H1 (cell line): Measurements from ENCODE around the gene FAM216A. TPM values are rescaled to one million over a fixed set of nuclear protein-coding genes. Genes with fewer than 3 reads are reported as not detected.

Experiments
- CTCF ChIA-PET: fragments of 300-600 bp; sonication (Branson Sonifier 250); formaldehyde crosslinking; loops from one replicate; lab custom pipeline; 2021; ENCODE audit not compliant: partially characterized antibody; lab: Charles Lee
- POLR2A ChIA-PET: fragments of 300-600 bp; sonication (Branson Sonifier 250); formaldehyde crosslinking; loops from one replicate; lab custom pipeline; 2021; ENCODE audit warnings: inconsistent platforms; ENCODE audit not compliant: partially characterized antibody; lab: Charles Lee
- DNase-seq, 2 experiments: peaks; one replicate each; pipeline versions ENCODE4 v3.0.0 to v3.0.0-alpha.2; 2010 to 2022; ENCODE audit warnings: low spot score in 2 of 2, low read depth in 1 of 2, mixed read lengths in 1 of 2
- FAIRE-seq: peaks from 2 replicates; lab custom pipeline; 2011; peaks lifted over from hg19 to GRCh38; lab: Jason Lieb, UNC
- H2AFZ ChIP-seq: 2 replicates; pipeline ENCODE4 v1.8.1; 2012; ENCODE audit warnings: low read length, inconsistent platforms
- H2AK5ac ChIP-seq: 2 replicates; pipeline ENCODE4 v1.6.1; 2013; ENCODE audit warnings: low read depth, low read length
- H2BK120ac ChIP-seq: replicated peaks from 2 replicates; pipeline ENCODE3; 2013; ENCODE audit warnings: low read depth, low read length, inconsistent platforms
- H2BK12ac ChIP-seq: 2 replicates; pipeline ENCODE4 v1.6.1; 2013; ENCODE audit warnings: low read depth, low read length
- H2BK15ac ChIP-seq: 2 replicates; pipeline ENCODE4 v1.6.1; 2013; ENCODE audit warnings: low read length
- H2BK20ac ChIP-seq: 2 replicates; pipeline ENCODE4 v1.6.1; 2013; ENCODE audit warnings: low read length
- H2BK5ac ChIP-seq: 2 replicates; pipeline ENCODE4 v1.6.1; 2013; ENCODE audit warnings: low read depth, low read length
- H3K14ac ChIP-seq: 2 replicates; pipeline ENCODE4 v1.6.1; 2013; ENCODE audit warnings: inconsistent platforms; ENCODE audit not compliant: insufficient read length
- H3K18ac ChIP-seq: 2 replicates; pipeline ENCODE4 v1.6.1; 2013; ENCODE audit warnings: low read length; ENCODE audit errors: extremely low read depth
- H3K23ac ChIP-seq: 2 replicates; pipeline ENCODE4 v1.6.1; 2013; ENCODE audit warnings: inconsistent platforms; ENCODE audit not compliant: insufficient read length
- H3K23me2 ChIP-seq: 2 replicates; pipeline ENCODE4 v1.6.1; 2013; ENCODE audit warnings: low read depth, low read length
- H3K27ac ChIP-seq: 2 replicates; pipeline ENCODE4 v1.6.1; 2011; ENCODE audit warnings: low read depth, low read length, inconsistent platforms
- H3K27me3 ChIP-seq, 4 experiments: replicated peaks in 1 of 4; 1 replicate in 1 of 4; 2 replicates in 3 of 4; pipeline versions ENCODE4 v1.6.1 to v1.8.1; 2011 to 2013; ENCODE audit warnings: low read length in 3 of 4, mild to moderate bottlenecking in 3 of 4, inconsistent platforms in 2 of 4, mixed read lengths in 2 of 4, moderate library complexity in 1 of 4; ENCODE audit not compliant: control insufficient read depth in 3 of 4, insufficient read depth in 3 of 4; ENCODE audit errors: extremely low read depth in 1 of 4
- H3K36me3 ChIP-seq, 4 experiments: 2 replicates each; pipeline versions ENCODE4 v1.6.1 to v1.8.1; 2011 to 2013; ENCODE audit warnings: mild to moderate bottlenecking in 4 of 4, low read length in 3 of 4, moderate library complexity in 2 of 4, control low read depth in 1 of 4, inconsistent platforms in 1 of 4; ENCODE audit not compliant: insufficient read depth in 4 of 4, control insufficient read depth in 2 of 4
- H3K4ac ChIP-seq: replicated peaks from 2 replicates; pipeline ENCODE3; 2013; ENCODE audit warnings: low read length, low read depth, mixed read lengths, inconsistent platforms; ENCODE audit not compliant: insufficient read length
- H3K4me1 ChIP-seq, 4 experiments: replicated peaks in 1 of 4; 1 replicate in 1 of 4; 2 replicates in 3 of 4; pipeline versions ENCODE4 v1.6.1 to v1.8.1; 2011 to 2013; ENCODE audit warnings: low read length in 3 of 4, inconsistent platforms in 2 of 4, mixed read lengths in 1 of 4; ENCODE audit not compliant: insufficient read depth in 4 of 4, control insufficient read depth in 3 of 4
- H3K4me2 ChIP-seq, 2 experiments: 2 replicates each; pipeline versions ENCODE4 v1.6.1 to v1.8.1; 2011 to 2013; ENCODE audit warnings: low read depth in 2 of 2, low read length in 2 of 2, control low read depth in 1 of 2, inconsistent platforms in 1 of 2, mild to moderate bottlenecking in 1 of 2; ENCODE audit not compliant: insufficient read depth in 1 of 2
- H3K4me3 ChIP-seq, 4 experiments: fragments of 200-600, 300-600 bp in 1 of 4; sonication (generic), shearing (Covaris generic), sonication (Bioruptor Twin) in 1 of 4; 2 replicates each; pipeline versions ENCODE4 v1.5.1 to v1.8.1; 2011 to 2016; ENCODE audit warnings: low read length in 4 of 4, low read depth in 3 of 4, control low read depth in 2 of 4, inconsistent platforms in 2 of 4, mild to moderate bottlenecking in 2 of 4, mixed read lengths in 1 of 4, moderate library complexity in 1 of 4; ENCODE audit not compliant: insufficient read depth in 2 of 4; ENCODE audit errors: extremely low read depth in 1 of 4
- H3K56ac ChIP-seq: replicated peaks from 2 replicates; pipeline ENCODE3; 2013; ENCODE audit warnings: low read depth, mild to moderate bottlenecking, mixed read lengths, low read length, inconsistent platforms; ENCODE audit not compliant: insufficient read length
- H3K79me1 ChIP-seq: 2 replicates; pipeline ENCODE4 v1.6.1; 2013; ENCODE audit warnings: low read depth, low read length, control low read depth
- H3K79me2 ChIP-seq, 2 experiments: 2 replicates each; pipeline versions ENCODE4 v1.6.1 to v1.8.1; 2012 to 2013; ENCODE audit warnings: low read length in 2 of 2, mild to moderate bottlenecking in 2 of 2, inconsistent platforms in 1 of 2; ENCODE audit not compliant: insufficient read depth in 2 of 2, control insufficient read depth in 1 of 2
- H3K9ac ChIP-seq, 4 experiments: replicated peaks in 1 of 4; 1 replicate in 1 of 4; 2 replicates in 3 of 4; pipeline versions ENCODE4 v1.6.1 to v1.8.1; 2011 to 2013; ENCODE audit warnings: low read depth in 3 of 4, low read length in 3 of 4, control low read depth in 2 of 4, mild to moderate bottlenecking in 2 of 4, moderate library complexity in 2 of 4, inconsistent platforms in 1 of 4; ENCODE audit errors: extremely low read depth in 1 of 4
- H3K9me3 ChIP-seq, 2 experiments: 2 replicates each; pipeline versions ENCODE4 v1.6.1 to v1.8.1; 2012 to 2013; ENCODE audit warnings: mild to moderate bottlenecking in 2 of 2, moderate library complexity in 2 of 2, control low read depth in 1 of 2, inconsistent platforms in 1 of 2, low read depth in 1 of 2, low read length in 1 of 2, mixed read lengths in 1 of 2; ENCODE audit not compliant: insufficient read depth in 2 of 2
- H4K20me1 ChIP-seq, 2 experiments: replicated peaks in 1 of 2; 2 replicates each; pipeline versions ENCODE3 to v1.8.1; 2011 to 2013; ENCODE audit warnings: inconsistent platforms in 2 of 2, low read length in 2 of 2, mild to moderate bottlenecking in 1 of 2; ENCODE audit not compliant: insufficient read depth in 2 of 2, control insufficient read depth in 1 of 2
- H4K5ac ChIP-seq: 2 replicates; pipeline ENCODE4 v1.6.1; 2013; ENCODE audit warnings: low read length, low read depth, mixed read lengths, inconsistent platforms; ENCODE audit not compliant: insufficient read length
- H4K8ac ChIP-seq: 2 replicates; pipeline ENCODE4 v1.8.0; 2013; ENCODE audit warnings: mild to moderate bottlenecking, moderate library complexity, low read length, inconsistent platforms; ENCODE audit not compliant: insufficient read depth; ENCODE audit errors: extremely low read depth
- H4K91ac ChIP-seq: replicated peaks from 2 replicates; pipeline ENCODE3; 2013; ENCODE audit warnings: low read length, mixed read lengths, inconsistent platforms; ENCODE audit not compliant: insufficient read length
- CBX5 ChIP-seq: fragments of 300-800, 300-1000 bp; sonication (generic); IDR thresholded peaks from 2 replicates; pipeline ENCODE4 v1.7.1; 2016; ENCODE audit warnings: antibody characterized with exemption, low read length, low read depth
- CHD2 ChIP-seq: IDR thresholded peaks from 2 replicates; pipeline ENCODE4 v1.6.1; 2012; ENCODE audit warnings: low read length, improper control_type of control experiment
- JUND ChIP-seq: IDR thresholded peaks from 2 replicates; pipeline ENCODE4 v1.6.1; 2011; ENCODE audit warnings: mild to moderate bottlenecking, improper control_type of control experiment, low read length
- KDM5A ChIP-seq: fragments of 200-600 bp; IDR thresholded peaks from 2 replicates; pipeline ENCODE4 v1.7.1; 2012; ENCODE audit warnings: mild to moderate bottlenecking, low read length, inconsistent platforms, mixed read lengths
- MAX ChIP-seq: IDR thresholded peaks from 2 replicates; pipeline ENCODE4 v1.6.1; 2012; ENCODE audit warnings: inconsistent platforms
- NANOG ChIP-seq: IDR thresholded peaks from 2 replicates; pipeline ENCODE4 v1.6.1; 2011; ENCODE audit warnings: low read length, low read depth, mild to moderate bottlenecking, inconsistent platforms; ENCODE audit not compliant: insufficient read depth, poor library complexity, severe bottlenecking
- POLR2AphosphoS5 ChIP-seq: IDR thresholded peaks from 2 replicates; pipeline ENCODE4 v1.6.1; 2011; ENCODE audit warnings: low read depth, low read length
- SAP30 ChIP-seq: fragments of 300-600 bp; sonication (generic); IDR thresholded peaks from 2 replicates; pipeline ENCODE4 v1.7.1; 2012; ENCODE audit warnings: low read length, moderate library complexity, mild to moderate bottlenecking, inconsistent platforms; ENCODE audit not compliant: insufficient read depth, insufficient replicate concordance
- SP1 ChIP-seq: IDR thresholded peaks from 2 replicates; pipeline ENCODE4 v1.6.1; 2011; ENCODE audit warnings: low read depth, low read length
- TAF1 ChIP-seq: IDR thresholded peaks from 2 replicates; pipeline ENCODE4 v1.6.1; 2011; ENCODE audit warnings: mild to moderate bottlenecking, low read depth, low read length
- WGBS, 2 experiments: shearing (Covaris generic) in 1 of 2; methylation state at CpG; one replicate each; pipeline versions ENCODE4 v1.1.6 to v1.1.7; 2013 to 2015; ENCODE audit warnings: low lambda C conversion rate in 2 of 2, mixed read lengths in 2 of 2, inconsistent platforms in 1 of 2, low coverage in 1 of 2, missing lambda C conversion rate in 1 of 2; ENCODE audit not compliant: insufficient replicate concordance in 2 of 2, insufficient coverage in 1 of 2, insufficient read length in 1 of 2; ENCODE audit errors: extremely low coverage in 1 of 2, missing lambda C conversion rate in 1 of 2; 5-methylcytosine and 5-hydroxymethylcytosine counted together
- polyA plus RNA-seq, 7 experiments: library from polyadenylated mRNA; depleted of rRNA in 3 of 7; stranded (reverse) in 5 of 7; unstranded in 2 of 7; fragments of >200 nt in 5 of 7; fragments of 200-250 nt in 2 of 7; gene quantifications; 1 replicate in 5 of 7; 2 replicates in 1 of 7; 4 replicates in 1 of 7; pipeline versions ENCODE4 v1.2.1 to v1.2.3, GENCODE V29; 2011 to 2013; ENCODE audit warnings: missing spikeins in 2 of 7, mixed read lengths in 2 of 7
- total RNA-seq: library from RNA; stranded (reverse); fragmentation: NEBNext Ultra II Directional; extraction: Animal tissue kit (Norgen Biotek cat#: 25700); gene quantifications from 2 replicates; pipeline ENCODE4 v1.2.1, GENCODE V29; 2021

The FAM216A gene
- total and polyA plus RNA-seq, 2 of the 8 experiments (the other 6 are each of a cell fraction or from before 2014, with no cell fraction given), result 19.8 to 24.6 TPM

- no peak overlapping the region for H2BK5ac ChIP-seq
- no peak overlapping the region for H3K14ac ChIP-seq
- H3K18ac ChIP-seq, result no peak overlapping the region
- 75% methylated on average over 1 of the region's 1 CpG; no CpG with 5 or more reads in 1 of the 2 experiments for WGBS, 2 experiments
- H3K79me2 ChIP-seq, result no peaks in the 10 kb centered on the region
- no peak overlapping the region for H4K8ac ChIP-seq
- no peaks in the 10 kb centered on the region for H3K79me1 ChIP-seq
- H3K9me3 ChIP-seq, result no peaks in the 10 kb centered on the region
- TF ChIP-seq TAF1 (no peak), JUND (no peak), CBX5 (no peak), POLR2AphosphoS5 (no peak), CHD2 (no peak), MAX (no peak), NANOG (no peak), SAP30 (no peak), KDM5A (no peak), SP1 (no peak)
- no peak overlapping the region for H2AFZ ChIP-seq
- H2BK20ac ChIP-seq, result no peak overlapping the region
- H2BK15ac ChIP-seq, result no peak overlapping the region
- POLR2A ChIA-PET, result no interaction called here
- no peak overlapping the region for H3K9ac ChIP-seq
- FAIRE-seq (no peak), DNase-seq (no peak)
- no peak overlapping the region for H2AK5ac ChIP-seq
- H3K56ac ChIP-seq, result no peak overlapping the region
- H3K4me2 ChIP-seq, result no peak overlapping the region
- CTCF ChIA-PET, result interaction anchor here (0.7 to 9.3 kb wide), 4 partner anchors 8 to 88 kb away, joined by 3 to 117 read pairs (median 6); no protein-coding TSS in a partner anchor
- no peaks in the 10 kb centered on the region for H3K27me3 ChIP-seq
- H2BK120ac ChIP-seq, result no peak overlapping the region
- H3K4me3 ChIP-seq, result no peak overlapping the region
- H3K4me1 ChIP-seq, result no peaks in the 10 kb centered on the region
- no peak overlapping the region for H3K4ac ChIP-seq
- H3K36me3 ChIP-seq, result no peaks in the 10 kb centered on the region
- H4K5ac ChIP-seq, result no peak overlapping the region
- no peak overlapping the region for H3K27ac ChIP-seq
- H3K23me2 ChIP-seq, result no peaks in the 10 kb centered on the region; the same call in 1 of the 2 replicates
- H4K20me1 ChIP-seq, result no peaks in the 10 kb centered on the region
- H3K23ac ChIP-seq, result no peak overlapping the region
- H4K91ac ChIP-seq, result no peak overlapping the region
- no peak overlapping the region for H2BK12ac ChIP-seq
Observed at GRCh38 chr12:110514363-110514762, 45.7 kb downstream of the FAM216A start.
